Stimulated activated CD4-positive, alpha-beta T cell treated with anti-CD3 and anti-CD28 coated beads, Interleukin-15, amount 100 ng/mL, for 1 hour (primary cell): ENCODE data around the gene SPATA6.
"Not testable (repeated sequence)": the region's sequence is repeated elsewhere in the genome, so short reads cannot be mapped to it uniquely, and the experiment has no call there.

Experiments used
- DNase-seq, 2 donors: peaks; one replicate each; pipeline ENCODE4 v3.0.0-alpha.2; 2020; ENCODE audit warnings: low read depth in 1 of 2, low spot score in 1 of 2

The SPATA6 gene

DNA sequence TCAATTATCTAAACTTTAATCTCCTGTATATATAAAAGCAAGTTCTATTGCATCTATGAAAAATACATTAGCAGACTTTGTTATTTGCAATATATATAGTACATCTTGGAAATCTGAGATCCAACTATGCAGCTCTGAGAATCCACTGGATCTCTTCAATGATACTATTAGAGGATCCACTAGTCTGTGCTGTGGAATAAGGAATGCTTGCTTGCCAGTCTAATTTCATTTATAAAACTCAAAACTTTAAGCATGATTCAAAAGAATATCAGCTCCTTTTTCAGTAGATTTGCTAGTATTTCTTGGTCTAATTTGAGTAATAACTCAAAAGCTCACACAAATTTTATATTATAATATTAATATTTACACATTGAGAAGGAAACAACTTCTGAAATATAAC lies 115.1 kb downstream of the SPATA6 start:
- DNase-seq, result no peak

DNA sequence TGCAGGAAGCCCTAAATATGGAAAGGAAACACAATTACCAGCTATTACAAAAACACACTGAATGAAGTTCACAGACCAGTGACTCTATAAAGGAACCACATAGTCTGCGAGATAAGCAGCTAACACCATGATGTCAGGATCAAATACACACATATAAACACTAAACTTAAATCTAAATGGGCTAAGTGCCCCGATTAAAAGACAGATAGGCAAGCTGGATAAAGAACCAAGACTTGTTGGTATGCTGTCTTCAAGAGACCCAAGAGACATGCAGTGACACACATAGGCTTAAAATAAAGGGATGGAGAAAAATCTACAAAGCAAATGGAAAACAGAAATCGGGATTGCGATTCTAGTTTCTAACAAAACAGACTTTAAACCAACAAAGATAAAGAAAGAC lies 127.6 kb downstream of the SPATA6 start:
- DNase-seq, result no peak

DNA sequence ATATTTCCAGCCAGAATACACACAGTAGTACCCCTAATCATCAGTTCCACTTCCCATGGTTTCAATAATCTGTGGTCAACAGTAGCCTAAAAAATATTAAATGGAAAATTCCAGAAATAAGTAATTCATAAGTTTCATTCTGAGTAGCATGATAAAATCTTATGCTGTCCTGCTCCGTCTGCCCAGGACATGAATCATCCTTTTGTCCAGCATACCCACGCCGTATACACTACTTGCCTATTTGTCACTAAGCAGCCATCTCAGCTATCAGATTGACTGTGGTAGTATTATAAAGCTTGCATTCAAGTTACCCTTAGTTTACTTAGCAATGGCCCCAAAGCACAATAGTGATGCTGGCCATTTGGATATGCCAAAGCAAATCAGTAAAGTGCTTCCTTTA lies 130.8 kb downstream of the SPATA6 start:
- no peak for DNase-seq

DNA sequence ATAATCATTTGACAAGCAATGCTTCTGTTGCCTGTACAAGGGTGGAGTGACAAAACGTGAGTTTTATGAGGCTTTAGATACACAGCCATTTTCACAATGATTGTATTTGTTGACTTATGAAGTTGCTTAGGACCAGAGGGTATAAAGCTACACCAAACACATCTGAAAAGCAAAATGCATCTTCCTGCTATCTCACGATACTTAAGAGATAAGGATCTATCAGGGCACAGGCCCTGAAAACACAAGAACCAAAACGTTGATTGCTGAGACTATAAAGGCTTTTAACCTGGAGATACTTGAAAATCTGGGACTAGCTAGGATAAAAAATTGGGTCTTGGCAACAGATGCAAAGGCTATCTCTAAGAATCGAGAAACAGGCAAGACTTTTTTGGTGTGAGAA lies 133.7 kb downstream of the SPATA6 start:
- no peak for DNase-seq

DNA sequence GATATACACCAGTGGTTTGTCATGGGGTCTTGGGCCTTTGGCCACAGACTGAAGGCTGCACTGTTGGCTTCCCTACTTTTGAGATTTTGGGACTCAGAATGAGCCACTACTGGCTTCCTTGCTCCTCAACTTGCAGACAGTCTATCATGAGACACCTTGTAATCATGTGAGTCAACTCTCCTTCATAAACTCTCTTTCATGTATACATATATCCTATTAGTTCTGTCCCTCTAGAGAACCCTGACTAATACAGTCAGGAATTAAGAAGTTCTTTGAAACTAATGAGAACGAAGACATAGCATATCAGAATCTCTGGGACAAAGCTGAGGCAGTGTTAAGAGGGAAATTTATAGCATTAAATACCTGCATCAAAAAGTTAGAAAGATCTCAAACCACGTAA lies 138.7 kb downstream of the SPATA6 start:
- DNase-seq, result no peak

DNA sequence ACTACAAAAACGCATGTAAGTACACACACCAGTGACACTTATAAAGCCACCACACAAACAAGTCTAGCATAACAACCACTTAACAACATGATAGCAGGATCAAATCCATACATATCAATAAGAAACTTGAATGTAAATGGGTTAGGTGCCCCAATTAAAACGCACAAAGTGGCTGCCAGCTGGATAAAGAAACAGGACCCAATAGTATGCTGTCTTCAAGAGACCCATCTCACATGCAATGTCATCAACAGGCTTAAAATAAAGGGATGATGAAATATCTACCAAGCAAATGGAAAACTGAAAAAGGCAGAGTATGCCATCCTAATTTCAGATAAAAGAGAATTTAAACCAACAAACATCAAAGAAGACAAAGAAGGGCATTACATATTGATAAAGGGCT lies 139.9 kb downstream of the SPATA6 start:
- DNase-seq, result no peak

DNA sequence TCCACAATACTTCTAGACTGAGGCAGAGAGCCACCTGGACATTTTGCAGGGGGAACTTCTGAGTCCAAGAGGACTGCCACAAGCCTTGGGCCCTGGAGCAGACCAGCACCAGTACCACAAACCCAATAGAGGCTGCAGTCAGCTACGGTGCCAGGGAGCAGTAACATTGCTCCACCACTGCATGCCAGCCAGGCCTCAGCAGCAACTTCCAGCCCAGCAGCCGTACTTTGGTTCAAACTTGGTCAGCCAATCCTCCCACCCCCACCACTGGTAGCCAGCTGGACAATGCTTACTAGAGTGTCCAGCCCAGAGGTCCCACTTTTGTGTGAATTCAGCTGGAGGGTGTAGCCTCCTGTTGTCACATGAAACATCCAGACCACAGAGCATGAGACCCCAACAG lies 142.1 kb downstream of the SPATA6 start:
- DNase-seq, result no peak

DNA sequence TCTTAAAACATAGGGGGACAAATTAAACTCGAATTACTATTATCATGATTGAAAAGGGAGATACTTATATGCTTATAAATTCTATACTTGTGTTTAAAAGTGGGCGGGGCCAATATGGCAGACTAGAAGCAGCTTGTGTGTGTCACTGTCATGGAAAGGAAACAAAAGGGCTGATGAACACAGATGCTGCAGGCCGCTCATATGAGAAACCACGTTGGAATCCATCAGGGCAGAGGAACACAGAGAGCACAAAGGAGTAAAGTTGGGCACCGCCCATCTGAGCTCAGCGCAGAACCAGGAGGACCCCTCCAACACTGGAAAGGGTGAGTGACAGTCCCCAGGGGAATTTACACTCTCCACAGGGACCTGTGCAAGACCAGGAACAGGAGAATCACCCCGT lies 142.5 kb downstream of the SPATA6 start:
- no peak for DNase-seq

DNA sequence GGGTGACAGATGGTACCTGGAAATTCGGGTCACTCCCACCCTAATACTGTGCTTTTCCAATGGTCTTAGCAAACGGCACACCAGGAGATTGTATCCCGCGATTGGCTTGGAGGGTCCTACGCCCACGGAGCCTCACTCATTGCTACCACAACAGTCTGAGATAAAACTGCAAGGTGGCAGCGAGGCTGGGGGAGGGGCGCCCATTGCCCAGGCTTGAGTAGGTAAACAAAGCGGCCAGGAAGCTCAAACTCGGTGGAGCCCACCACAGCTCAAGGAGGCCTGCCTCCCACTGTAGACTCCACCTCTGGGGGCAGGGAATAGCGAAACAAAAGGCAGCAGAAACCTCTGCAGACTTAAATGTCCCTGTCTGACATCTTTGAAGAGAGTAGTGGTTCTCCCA lies 160.2 kb downstream of the SPATA6 start:
- DNase-seq, result not testable (repeated sequence)

DNA sequence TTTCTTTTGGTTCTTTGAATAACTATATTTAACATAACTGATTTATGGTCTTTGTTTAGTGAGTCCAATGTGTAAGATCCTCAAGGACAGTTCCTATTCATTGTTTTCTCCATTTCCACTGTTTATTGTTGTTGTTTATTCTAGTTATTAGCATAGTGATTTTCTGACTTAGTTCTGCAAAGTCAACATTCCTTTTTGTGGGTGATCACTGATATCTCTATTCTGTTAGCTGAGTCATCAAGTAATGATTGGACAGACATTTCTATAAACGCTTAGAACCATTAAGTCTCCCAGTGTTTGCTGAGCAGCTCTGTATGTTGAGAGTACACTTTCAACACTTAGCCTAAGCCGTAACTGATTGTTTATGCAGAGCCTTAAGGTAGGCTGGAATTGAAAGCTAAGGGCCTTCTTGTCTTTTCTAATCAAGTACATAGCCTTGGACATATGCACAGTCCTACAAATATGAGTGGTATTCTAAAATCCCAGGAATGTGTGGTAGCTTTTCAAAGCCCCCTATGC lies 162.4 kb downstream of the SPATA6 start:
- DNase-seq, result no peak

DNA sequence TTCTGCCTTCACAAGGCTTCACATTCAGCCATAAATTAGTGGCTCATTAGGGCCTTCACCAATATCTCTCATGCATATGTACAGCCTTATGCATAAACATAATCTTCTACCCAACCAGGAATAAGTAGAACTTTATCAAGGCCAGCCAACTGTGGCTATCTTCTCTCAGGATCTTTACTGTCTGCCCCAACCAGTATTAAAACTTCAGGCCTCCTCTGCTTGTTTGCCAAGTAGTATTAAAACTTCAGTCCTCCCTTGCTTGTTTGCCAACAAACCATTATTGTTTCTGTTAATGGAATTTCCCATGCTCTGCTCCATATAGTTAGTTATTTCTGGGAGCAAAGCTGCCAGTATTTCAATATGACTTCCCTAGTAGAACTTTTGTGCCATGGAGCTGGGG lies 169.4 kb downstream of the SPATA6 start:
- DNase-seq, result no peak

DNA sequence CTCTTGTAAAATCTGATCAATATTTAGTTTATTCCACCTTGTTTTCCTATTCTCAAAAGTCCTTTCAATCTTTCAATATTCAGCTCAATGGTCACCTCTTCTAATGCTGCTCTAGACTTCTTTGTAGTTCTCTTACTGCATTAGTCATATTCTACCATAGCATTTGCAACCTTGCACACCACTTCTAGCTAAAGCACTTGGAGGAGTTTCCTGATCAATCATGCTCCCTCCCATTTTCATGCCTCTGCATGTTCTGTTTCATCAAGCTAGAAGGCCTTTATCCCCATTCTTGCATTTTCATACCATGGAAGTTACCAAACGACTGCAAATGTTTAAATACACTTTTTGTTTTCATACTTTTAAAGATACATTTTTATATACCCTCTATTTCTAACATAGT lies 177.3 kb downstream of the SPATA6 start:
- DNase-seq, result no peak

DNA sequence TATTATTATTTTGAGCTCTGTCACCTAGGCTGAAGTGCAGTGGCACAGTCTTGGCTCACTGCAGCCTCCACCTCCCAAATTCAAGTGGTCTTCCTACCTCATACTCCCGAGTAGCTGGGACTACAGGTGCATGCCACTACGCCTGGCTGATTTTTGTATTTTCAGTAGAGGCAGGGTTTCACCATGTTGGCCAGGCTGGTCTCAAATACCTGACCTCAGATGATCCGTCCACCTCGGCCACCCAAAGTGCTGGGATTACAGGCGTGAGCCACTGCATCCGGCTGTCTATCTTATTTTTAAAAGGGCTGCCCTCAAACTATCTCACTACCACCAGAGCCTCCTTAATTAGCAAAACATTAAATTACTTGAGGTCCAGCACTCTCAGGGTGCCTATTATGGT lies 177.9 kb downstream of the SPATA6 start:
- not testable (repeated sequence) for DNase-seq

DNA sequence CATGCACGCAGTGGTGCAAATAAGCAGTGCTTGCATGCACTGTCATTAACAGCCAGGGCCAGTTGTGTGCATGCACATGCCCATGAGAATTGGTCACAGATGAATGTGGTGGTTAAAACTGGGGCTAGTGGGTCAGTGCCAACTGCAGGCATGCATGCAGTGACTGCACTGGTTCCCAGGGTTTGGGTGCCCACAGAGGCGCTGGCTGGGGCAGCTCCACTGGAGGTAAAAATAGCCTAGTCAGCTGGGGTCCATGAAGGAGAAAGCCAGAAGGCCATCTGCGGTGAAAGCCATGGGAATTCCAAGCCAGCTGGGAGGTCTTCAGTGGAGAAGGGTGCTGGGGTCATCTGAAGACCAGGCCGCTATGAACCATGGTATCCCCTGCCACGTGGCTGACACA lies 179.3 kb downstream of the SPATA6 start:
- DNase-seq, result no peak

DNA sequence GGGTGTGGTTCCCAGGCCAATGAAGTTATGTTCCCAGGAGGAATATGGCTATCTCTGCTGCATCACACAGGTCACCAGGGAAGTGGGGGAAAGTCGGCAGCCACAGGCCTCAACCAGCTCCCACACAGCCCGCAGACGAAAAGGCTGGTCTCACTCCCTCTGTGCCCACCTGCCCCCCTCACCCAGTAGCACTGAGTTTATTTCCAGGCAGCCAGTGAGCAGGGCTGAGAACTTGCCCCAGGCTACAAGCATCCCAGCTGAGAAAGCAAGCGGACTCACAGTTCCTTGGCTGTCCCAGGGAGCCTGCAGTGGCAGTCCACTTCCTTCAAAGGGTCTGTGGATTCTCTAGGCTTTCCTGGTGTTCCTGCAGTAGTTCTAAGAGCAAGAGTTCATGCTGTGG lies 180.6 kb downstream of the SPATA6 start:
- no peak for DNase-seq

DNA sequence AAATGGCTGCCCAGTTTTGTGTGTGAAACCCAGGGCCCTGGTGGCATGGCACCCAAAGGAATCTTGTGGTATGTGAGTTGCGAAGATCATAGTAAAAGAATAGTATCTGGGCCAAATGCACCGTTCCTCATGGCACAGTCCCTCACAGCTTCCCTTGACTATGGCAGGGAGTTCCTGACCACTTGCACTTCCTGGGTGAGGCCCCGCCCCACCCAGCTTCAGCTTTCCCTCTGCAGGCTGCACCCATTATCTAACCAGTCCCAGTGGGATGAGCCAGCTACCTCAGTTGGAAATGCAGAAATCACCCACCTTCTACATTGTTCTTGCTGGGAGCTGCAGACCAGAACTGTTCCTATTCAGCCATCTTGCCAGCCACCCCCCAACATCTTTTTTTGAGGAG lies 186.5 kb downstream of the SPATA6 start:
- DNase-seq, result no peak

DNA sequence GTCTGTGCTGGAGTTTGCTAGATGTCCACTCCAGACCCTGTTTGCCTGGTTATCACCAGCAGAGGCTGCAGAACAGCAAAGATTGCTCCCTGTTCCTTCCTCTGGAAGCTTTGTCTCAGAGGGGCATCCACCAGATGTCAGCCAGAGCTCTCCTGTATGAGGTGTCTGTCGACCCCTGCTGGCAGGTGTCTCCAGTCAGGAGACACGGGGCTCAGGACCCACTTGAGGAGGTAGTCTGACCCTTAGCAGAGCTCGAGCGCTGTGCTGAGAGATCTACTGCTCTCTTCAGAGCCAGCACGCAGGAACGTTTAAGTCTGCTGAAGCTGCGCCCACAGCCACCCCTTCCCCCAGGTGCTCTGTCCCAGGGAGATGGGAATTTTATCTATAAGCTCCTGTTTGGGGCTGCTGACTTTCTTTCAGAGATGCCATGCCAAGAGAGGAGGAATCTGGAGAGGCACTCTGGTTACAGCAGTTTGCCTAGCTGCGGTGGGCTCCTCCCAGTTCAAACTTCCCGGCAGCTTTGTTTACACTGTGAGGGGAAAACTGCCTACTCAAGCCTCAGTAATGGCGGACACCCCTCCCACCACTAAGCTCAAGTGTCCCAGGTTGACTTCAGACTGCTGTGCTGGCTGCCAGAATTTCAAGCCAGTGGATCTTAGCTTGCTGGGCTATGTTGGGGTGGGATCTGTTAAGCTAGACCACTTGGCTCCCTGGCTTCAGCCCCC lies 187.1 kb downstream of the SPATA6 start:
- not testable (repeated sequence) for DNase-seq

DNA sequence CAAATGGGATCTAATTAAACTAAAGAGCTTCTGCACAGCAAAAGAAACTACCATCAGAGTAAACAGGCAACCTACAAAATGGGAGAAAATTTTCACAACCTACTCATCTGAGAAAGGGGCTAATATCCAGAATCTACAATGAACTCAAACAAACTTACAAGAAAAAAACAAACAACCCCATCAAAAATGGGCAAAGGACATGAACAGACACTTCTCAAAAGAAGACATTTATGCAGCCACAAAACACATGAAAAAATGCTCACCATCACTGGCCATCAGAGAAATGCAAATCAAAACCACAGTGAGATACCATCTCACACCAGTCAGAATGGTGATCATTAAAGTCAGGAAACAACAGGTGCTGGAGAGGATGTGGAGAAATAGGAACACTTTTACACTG lies 189.7 kb downstream of the SPATA6 start:
- not testable (repeated sequence) for DNase-seq

DNA sequence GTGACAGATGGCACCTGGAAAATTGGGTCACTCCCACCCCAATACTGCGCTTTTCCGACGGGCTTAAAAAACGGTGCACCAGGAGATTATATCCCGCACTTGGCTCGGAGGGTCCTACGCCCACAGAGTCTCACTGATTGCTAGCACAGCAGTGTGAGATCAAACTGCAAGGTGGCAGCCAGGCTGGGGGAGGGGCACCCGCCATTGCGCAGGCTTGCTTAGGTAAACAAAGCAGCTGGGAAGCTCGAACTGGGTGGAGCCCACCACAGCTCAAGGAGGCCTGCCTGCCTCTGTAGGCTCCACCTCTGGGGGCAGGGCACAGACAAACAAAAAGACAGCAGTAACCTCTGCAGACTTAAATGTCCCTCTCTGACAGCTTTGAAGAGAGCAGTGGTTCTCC lies 194.6 kb downstream of the SPATA6 start:
- not testable (repeated sequence) for DNase-seq

DNA sequence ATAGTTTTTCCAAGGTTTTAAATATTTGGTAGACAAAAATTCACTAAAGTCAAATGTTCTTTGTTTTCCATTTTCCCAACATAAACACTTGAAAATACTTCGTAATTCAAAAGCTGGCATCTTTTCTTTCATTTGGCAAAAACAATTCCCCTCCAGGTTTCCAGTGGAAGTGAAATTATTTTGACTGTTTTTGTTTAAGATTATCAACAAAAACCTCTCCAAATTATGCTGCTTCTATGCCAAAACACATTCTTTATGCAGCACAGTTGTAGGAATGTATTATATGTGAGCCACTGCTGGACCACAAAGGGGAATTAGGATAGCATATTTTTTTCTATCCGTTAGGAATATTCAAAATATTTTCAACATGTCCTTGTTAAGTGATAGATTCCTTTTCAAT lies 205.4 kb downstream of the SPATA6 start:
- DNase-seq, result no peak

DNA sequence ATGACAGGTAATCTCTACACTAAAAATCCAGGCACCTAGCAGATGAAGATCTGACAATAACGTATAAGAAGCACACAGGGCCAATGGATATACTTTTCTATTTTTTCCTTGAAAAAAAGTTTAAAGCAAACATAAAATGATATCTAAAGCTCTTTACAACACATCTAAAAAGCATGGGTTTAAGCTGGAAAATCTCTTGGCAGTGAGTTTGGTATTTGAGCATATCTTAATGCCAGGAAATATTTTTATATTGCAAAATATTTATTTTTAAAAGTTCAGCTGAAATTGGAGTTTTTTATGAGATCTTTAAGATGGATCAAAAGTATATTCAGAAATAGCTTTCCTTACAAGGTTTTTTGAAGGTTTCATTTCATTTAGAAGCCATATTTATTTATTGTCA lies 209.0 kb downstream of the SPATA6 start:
- no peak for DNase-seq

DNA sequence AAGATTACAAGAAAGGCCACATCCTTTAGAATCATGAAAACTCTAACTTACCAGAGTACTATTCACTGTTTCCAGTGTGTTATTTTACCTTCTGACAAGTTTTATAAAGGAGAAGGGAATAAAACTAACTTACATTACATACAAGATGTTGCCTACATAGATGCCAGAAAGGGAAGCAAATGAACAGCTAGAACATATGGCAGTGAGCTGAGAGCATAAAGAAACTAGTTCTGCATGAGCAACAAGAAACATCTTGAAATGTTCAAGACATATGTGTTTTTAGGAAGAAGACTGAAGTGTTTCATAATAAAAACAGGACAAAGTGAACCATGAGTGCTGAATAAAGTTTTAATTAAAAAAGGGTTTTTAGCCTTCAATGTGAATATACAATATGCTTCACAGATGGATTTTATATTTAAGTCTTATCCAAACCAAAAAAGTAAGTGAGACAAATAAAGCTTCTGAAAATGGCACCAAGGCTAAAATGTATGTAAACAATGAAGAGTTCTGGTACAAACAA lies 210.1 kb downstream of the SPATA6 start:
- no peak for DNase-seq

DNA sequence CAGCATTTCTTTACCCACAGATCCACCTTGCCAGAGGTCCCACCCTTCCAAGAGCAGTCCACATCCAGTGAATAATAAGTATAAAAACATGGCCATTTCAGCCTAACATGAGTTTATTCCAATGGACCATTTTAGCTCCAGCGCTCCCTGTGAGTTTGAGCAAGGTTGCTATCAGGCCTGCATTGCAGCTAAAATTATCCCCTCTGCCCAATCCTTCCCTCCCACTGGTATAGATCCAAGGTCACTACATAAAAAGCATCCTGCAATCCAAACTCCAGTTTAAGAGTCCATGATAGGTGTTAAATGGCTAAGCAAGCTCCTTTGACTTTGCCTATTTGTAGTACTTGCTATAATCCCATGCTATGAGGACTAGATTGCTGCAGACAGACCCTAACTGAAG lies 213.9 kb downstream of the SPATA6 start:
- DNase-seq, result no peak
